Heart left ventricle (tissue), 13 donors: ENCODE measurements around the gene UPP1.

ENCODE experiments used
- CTCF ChIP-seq, 12 donors: fragments of 200-600 bp; sonication (generic) in 4 of 12; IDR thresholded peaks; one replicate each; pipeline versions ENCODE4 v1.5.0 to v1.8.0; 2018 to 2022; ENCODE audit warnings: antibody characterized with exemption in 12 of 12, mild to moderate bottlenecking in 5 of 12
- POLR2A ChIP-seq, 2 donors: fragments of 450-650 bp; IDR thresholded peaks; one replicate each; pipeline ENCODE4 v1.6.1; 2017; ENCODE audit warnings: antibody characterized with exemption in 2 of 2, mild to moderate bottlenecking in 2 of 2, moderate library complexity in 2 of 2
- donor health status: ischemic (EF 13 %, LVEDD 7.1; RV severe dilation, severe dysfunction).
- donor health status: DM: no; HTN: yes; CAD: no.
- donor health status: DM: no; HTN: no; CAD: no.
- donor health status: ischemic (EF 25% LVEDD 6.9; RV normal size, moderate dysfunction).
- donor health status: ischemic (EF 25% LVEDD 5.7; RV mildly dilated, moderate dysfunction).
- donor health status: ischemic (EF 35%, LVEDD 5.7; RV mildly dilated, moderate dysfunction).
- donor health status: nonischemic (EF 11% LVEDD 7.7; RV severe dilation, severe dysfunction).
- donor health status: DM: yes; HTN: yes; CAD: no.
- donor health status: PGD.
- donor health status: ischemic (EF 29% LVEDD 5.4; RV normal size, mild dysfunction).
- donor health status: nonischemic (EF 23%, LVEDD 6.1; RV moderate dilation, normal function).

DNA sequence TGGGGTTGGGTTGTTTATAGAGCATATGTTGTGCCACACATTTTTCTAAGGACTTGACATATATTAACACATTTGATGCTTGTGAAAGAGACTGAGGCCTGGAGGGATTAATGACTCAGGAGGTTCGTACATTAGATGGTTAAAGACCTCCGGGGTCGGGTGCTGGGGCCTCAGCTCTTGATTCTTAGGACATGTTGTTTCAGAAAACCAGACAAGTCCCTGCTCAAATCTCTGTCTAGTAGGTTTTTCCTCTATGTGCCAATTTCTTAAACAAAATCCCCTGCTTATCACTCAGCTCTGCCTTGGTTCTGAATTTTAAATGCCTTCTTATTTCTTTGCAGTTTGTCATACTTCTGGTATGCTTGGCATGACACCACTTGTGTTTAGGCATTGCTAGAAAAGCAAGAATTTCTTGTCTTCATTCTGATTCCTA, 5.8 kb downstream of the UPP1 start:
- TF ChIP-seq POLR2A (IDR thresholded peaks at IDR 0.05) (no peak), CTCF (IDR thresholded peaks at IDR 0.05) (no peak)
